HG03575 (cell line): ENCODE measurements around the gene EFNB1.

Experiments
- ATAC-seq: cut with Tn5 transposase; IDR thresholded peaks from one replicate; pipeline ENCODE4 v1.9.1; 2021; ENCODE audit not compliant: unreplicated experiment, insufficient number of reproducible peaks, low FRiP score; ENCODE audit errors: extremely low read depth

EFNB1 gene

DNA sequence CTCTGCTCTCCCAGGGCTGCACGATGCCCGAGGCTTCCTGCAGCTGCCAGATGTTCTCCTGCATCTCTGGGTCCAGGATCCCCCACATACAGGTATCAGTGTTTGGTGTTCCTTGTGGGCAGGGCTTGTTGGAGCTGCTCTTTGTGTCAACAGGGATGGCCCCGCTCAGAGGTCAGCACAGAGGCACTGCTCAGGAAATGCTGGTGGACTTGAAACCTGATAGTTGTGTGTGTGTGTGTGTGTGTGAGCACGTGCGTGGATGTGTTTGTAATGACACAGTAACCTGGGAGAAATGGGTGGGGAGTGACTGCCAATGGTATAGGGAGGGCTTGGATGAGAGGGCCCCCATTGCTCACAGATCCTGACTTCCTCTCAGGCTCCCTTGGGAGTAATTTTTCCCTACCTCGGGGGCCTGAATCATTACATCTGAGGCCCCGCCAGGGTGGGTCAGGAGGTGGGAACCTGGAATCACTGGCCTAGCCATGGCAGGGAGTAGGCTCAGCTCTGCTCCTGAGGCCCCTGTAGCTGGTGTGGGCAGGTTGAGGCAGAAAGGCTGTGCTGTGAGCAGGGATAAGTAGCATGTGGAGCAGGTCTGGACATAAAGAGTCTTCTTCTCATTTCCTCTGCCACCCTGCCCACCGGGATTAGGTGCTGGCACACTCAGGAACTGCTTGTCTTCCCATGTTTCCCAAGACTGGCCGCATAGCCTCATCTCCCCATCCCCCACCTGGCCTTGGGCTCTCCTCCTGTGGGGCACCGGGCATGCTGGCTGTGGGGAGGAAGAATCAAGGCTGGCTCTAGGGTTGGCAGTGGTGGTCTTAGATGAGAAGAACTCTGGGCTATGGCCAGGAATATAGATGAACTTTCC lies 2.5 kb upstream of the EFNB1 start:
- no peak for ATAC-seq

DNA sequence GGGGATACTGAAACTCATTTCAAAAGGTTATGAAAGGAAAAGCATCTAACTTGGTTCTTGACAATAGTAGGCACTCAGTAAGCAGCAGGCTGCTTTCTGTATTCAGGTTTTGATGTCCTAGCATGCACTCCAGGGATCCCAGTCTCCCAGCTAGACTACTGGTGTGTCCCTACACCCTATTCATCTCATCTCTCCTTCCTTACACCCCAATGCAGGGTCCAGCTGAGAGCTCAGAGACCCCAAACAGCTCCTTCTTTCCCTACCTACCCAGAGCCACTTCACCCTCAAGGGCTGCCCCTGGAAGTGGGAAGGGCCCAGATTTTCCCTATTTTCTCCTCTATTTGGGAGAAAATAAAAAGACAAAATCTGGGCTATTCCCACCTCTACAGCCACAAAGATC lies 1.6 kb upstream of the EFNB1 start:
- ATAC-seq, result no peak

DNA sequence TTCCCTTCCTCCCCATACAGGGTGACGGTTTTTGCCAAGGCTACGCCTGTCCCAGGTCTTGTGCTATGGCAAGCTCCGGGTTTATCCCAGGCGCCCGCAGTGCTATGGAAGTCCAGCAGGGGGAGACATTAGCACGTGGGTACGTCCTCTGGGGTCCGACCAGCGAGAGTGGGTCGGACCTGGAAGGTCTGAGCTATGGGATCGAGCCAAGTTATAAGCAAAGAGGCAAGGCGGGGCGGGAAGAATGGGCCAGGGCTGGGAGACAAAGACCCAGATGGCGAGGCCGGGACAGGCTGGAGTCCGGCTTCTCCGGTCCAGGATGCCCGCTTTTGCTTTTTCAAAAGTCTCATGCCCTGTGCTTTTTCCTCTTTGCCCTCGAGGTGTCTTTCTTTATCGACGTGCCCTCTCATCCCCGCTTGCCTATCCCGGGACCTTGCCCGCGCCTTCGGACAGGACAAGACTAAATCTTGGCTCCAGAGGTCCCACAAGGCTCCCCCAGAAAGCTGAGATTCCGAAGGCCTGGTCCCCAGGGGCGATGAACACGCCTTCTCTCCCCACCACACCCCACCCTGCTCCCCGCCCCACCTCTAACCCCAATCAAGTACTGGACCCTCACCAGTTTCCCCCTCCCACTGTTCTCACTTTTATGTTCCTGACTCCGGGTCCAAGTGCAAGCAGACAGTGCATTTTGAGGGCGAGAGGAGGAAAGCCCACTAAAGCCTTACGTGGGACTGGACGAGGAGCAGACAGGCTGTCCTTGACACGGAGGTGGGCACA lies 785 bp upstream of the EFNB1 start:
- ATAC-seq, result no peak

DNA sequence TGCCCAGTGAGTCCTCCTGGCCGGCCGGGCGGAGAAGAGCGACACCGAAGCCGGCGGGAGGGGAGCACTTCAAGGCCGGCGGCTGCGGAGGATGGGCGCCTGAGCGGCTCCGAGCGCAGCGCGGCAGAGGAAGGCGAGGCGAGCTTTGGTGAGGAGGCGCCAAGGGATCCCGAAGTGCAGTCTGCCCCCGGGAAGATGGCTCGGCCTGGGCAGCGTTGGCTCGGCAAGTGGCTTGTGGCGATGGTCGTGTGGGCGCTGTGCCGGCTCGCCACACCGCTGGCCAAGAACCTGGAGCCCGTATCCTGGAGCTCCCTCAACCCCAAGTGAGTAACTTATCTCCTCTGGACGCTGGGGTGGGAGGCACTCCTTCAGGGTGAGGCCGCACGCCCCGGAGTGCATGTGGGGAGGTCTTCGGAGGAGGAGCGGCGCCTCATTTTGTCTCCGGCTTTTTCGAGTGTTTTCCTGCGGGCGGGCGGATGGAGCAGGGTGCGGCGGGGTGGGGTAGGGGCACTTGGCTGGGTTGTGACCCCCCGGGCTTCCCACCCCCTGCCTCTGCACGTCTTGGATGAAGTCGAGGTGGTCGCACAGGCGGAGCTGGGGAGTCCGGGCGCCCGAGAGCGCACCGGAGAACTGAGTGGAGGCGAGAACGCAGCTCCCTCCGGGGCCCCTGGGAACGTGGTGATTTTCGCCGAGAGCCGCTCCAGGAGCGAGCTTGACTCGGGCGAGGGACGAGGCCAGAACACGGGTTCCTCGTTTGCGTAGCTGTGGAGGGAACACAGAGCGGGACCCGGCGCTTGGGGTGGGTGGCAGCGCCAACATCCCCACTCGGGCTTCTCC lies 979 bp downstream of the EFNB1 start:
- ATAC-seq, result no peak

DNA sequence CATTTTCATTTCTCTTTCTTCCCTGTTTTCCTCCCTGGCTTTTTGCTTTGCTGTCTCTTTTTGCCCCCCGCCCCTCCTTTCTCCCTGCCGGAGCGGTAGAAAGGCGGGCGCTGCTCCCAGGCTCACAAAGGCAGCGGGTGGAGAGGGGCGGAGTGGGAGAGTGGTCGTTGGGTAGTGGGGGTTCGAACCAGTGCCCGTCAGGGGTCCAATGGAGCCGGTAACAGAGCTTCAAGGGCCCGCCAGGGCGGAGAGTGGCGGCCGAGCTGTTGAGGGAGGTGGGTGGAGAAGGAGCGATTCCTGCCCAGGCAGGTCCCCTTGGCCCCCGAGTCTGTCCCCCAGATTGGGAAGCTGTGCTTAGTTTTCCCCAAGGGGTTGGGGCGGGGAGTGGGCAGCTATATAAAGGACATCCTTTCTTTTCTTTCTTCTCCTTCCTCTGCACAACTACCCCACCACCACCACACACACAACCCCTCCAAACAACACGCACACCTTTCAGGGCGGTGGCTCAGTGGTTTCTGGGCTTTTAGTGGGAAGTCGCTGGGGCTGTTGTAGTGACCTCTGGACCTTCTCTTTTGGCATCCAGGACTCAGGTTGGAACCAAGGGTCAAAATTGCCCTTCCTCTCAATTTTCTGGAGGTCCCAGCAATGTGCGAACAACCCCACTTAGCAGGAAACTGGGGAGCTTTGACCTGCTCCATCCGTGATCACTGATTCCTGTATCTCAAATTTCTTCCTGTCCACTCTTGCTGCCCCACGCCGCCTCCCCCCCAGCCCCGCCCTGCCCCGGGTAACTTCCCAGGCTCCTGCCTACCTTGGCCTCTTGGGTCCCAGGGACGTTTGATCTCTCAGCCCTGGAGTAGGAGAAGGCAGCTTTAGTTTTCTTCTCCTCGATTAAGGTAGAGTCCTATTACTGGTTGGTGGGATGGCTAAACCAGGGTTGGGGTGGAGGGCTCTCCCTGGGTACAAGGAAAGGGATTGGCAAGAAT lies 1.9 kb downstream of the EFNB1 start:
- ATAC-seq, result no peak

DNA sequence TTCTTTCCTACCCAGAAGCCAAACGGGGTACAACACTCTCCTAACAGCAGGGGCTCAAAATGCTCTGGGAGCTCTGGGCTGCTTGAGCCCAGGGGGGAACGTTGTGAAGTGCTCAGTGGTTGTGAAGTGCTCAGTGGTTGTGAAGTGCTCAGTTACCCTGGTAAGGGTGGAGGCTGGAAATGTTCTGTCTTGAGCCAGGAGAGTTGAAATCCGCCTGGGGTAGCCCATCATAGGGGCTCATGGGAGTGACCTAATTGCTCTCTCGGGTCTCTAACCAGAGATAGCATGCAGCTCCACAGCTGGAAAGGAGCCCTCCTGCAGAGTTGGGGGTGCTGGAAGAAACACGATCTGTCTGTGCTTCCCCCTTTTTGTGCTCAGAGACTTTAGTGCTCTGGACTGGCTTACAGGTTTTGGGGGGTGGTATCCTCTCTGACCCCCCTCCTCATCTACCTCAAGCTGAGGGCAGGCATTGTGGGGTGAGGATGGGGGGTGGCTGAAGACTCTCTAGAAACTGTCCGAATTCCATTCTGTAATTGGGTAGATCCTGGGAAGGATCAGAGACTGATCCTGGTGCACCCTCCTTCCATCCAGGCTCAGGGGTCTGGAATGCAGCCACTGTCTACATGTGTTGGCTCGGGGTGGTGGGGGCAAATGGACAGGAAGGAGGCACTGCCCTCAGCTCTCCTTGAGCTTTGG lies 2.7 kb downstream of the EFNB1 start:
- ATAC-seq, result no peak

DNA sequence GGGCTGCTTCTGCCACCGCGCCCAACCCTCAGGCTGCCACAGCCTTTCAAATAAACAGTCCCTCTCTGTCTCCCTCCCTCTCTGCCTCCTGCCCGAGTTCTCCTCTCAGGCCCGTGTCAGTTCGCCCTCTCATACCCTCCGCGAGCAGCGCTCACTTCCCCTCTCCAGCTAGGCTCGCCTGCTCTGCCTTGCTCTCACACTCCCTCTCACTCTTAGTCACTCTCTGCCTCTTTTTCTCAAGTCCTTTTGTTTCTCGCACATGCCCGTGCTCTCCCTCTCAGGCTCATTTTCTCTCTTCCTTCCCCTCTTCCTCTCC lies 3.2 kb downstream of the EFNB1 start:
- ATAC-seq, result no peak

DNA sequence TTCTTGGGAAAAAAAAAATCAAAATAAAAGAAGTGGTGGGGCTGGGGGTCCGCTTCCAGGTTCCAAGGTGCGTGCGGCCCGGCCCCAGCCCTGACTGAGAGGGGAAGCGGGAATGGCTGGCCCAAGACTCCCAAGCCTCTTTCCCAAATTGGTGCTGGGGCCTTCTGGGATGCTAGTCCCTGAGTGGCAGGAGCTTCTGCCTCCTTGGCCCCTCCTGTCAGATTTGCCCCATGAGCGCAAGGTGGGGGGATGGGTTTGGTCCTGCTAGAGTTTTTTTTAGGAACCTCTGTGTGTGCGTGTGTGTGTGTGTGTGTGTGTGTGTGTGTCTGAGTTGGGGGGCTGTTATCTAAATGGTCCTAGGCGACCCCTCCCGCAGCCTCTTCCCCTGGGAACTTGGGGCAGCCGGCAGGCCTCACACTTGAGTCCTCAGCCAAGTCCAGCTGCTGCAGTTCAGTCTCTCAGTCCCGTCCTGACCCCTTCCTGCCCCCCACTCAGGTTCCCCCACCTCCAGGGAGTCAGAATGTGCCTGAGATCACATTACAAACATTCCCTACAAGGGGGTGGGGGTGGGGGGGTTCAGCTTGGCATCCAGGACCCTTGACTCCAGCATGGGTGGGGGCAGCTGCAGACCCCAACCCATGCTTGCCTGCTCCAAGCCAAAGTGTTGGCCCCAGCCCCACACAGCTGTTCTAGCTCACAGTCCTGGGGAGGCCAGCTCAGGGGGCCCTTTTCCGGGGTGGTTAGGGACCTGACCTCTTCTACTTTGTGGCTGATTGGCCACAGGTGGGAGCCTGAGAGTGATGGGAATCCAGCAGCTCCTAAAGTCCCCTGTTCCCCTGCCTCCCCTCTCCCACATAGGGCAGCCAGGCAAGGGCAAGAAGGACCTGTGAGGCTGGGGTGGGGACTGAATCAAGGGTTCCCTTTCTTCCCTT lies 4.0 kb downstream of the EFNB1 start:
- ATAC-seq, result no peak

DNA sequence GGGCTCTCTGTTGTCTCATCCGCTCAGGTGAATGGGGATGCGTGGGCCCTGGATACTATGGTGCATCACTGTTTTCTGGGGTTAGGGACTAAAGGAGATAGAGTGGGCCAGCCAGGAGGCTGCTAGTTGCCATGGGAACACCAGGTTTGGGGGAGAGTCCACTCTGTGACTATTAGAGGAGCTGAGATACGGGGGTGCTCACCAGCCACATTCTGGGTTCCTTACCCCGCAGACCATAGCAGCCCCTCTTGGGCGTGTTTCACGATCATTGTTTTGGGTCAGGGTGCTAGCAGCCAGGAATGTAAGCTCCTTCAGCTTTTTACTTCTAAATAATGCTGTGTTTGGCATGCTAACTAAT lies 4.6 kb downstream of the EFNB1 start:
- no peak for ATAC-seq

DNA sequence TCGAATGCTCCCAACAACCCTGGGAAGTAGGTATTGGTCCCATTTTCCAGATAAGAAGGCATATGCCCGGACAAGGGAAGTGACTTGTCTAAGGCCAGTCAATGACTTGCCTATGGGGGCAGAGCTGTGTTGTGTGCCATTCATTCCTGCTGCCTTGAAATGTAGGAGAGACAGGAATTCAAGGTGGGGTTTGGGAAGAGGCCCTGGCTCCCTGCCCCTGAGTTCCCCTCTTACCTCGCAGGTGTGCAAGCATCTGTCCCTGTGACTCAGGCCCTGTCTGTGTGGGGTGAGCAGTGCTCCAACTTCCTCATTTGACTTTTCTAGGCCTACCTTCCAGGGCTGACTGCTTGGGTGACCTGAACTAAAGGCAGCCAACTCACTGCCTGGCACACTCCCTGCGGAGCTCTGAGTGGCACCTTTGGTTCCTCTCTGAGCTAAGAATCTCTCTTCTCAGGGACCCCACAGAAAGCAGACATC lies 5.1 kb downstream of the EFNB1 start:
- no peak for ATAC-seq

DNA sequence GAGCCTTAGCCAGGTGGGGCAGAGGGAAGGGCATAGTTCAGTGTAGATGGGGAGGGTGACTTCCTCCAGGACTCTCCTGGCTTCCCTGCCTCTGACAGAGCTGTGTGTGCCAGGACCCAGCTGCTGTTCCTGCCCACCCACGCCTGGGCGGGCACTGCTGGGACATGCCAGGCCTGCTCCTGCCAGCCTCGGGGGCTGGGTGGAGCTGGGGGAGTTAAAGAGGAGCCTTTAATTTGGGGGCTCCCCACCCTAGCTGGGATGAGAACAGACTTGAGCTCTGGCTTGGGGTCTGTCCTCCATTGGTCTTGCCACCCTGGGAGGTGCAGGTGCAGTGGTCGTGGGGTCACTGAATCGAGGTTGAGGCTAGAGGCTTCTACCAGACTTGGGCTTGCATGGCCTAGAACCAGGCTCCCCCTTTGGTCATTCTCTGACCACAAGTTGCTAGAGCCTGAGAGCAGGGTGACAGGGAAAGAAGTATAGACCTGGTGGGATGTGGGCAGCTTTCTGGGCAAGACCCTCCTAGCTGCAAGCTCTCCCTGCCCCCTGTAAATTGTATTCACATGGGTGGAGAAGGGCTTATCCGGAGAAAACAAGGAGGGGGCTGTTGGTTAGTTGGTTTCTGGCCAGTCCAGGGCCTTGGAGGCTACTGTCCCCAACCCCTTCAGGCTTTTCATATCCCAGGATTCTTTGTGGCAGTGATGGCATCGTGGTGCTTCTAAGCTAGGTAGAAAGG lies 5.7 kb downstream of the EFNB1 start:
- ATAC-seq, result no peak

DNA sequence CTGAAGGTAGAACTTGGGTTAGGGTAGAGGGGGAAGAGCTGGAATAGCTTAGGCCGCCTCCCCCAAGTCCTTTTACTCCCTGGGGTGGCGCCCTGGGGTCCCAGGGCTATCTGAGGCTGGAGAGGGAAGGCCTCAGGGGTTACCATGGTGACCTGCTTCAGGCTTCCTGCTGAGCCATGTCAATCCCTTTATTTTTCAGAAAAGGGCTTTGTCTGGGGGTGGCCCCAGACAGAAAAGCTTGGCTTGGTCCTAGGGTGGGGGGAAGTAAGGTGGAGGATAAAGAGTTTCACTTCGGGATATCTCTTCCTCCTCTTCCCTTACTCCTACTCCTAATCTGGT lies 6.3 kb downstream of the EFNB1 start:
- no peak for ATAC-seq

DNA sequence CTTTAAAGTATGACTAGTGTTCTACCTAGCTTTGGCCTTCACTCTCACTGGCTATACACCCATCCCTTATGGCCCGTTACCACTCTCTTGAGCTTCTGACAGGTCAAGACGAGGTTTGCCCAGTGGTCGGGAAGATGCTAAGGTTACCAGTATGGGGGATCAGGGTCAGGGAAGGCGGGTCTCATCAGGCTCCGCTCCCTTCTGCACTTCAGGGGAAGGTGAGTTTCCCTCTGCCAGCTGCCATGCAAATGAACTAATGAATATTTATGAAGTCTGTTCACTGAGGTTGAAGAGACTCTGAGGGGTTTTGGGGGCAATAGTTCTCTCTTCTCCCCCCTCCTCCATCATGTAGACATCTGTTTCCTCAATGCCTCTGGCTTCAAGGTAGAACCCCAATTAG lies 6.6 kb downstream of the EFNB1 start:
- no peak for ATAC-seq

DNA sequence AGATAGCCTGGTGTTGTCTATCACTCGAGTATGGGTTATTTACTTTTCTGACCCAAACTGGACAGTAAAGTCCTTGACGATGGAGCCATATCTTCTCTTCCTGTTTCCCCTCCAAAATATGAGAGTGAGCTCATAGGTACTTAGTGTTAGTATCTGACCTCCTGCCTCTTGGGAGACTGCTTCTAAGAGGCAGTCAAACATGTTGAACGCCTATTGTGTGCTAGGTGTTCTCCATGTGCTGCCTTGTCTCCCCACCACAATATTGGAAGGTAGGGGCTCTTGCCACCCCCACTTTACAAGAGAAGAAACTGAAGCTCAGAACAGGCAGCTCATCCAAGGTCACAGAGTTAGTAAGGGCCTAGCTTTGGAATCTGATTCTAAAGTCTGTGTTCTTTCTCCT lies 8.3 kb downstream of the EFNB1 start:
- no peak for ATAC-seq

DNA sequence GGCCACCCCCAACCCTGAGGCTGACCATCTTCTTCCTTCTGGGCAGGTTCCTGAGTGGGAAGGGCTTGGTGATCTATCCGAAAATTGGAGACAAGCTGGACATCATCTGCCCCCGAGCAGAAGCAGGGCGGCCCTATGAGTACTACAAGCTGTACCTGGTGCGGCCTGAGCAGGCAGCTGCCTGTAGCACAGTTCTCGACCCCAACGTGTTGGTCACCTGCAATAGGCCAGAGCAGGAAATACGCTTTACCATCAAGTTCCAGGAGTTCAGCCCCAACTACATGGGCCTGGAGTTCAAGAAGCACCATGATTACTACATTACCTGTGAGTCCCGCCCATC lies 9.7 kb downstream of the EFNB1 start:
- no peak for ATAC-seq

DNA sequence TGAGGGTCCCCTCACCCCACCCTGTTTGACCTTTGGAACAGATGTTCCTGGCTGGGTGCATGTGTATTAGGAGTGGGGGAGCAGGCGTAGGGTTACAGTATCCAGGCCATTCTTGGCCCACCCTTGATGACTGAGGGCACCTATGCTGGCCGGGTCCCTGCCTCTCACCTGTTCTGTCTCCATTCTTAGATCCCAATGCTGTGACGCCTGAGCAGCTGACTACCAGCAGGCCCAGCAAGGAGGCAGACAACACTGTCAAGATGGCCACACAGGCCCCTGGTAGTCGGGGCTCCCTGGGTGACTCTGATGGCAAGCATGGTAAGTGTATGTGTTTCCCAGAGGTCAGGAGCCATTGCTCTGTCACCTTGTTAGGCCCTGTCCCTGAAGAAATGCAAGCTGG lies 10.9 kb downstream of the EFNB1 start:
- no peak for ATAC-seq

DNA sequence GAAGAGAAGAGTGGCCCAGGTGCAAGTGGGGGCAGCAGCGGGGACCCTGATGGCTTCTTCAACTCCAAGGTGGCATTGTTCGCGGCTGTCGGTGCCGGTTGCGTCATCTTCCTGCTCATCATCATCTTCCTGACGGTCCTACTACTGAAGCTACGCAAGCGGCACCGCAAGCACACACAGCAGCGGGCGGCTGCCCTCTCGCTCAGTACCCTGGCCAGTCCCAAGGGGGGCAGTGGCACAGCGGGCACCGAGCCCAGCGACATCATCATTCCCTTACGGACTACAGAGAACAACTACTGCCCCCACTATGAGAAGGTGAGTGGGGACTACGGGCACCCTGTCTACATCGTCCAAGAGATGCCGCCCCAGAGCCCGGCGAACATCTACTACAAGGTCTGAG lies 11.4 kb downstream of the EFNB1 start:
- ATAC-seq, result no peak
